HG02852 (cell line): ENCODE measurements around the gene RIN3.
"Not testable (repeated sequence)": the region's sequence is repeated elsewhere in the genome, so short reads cannot be mapped to it uniquely, and the experiment has no call there.

ENCODE experiments used
- ATAC-seq: cut with Tn5 transposase; IDR thresholded peaks from one replicate; pipeline ENCODE4 v1.9.1; 2021; ENCODE audit warnings: mild to moderate bottlenecking, moderate library complexity; ENCODE audit not compliant: unreplicated experiment

Gene RIN3

GRCh38 chr14:92659765-92660561, 146.4 kb downstream of the RIN3 start:
- peak; percentile 47 for ATAC-seq

- no peak for ATAC-seq
Measured at GRCh38 chr14:92660571-92660970, 147.0 kb downstream of the RIN3 start.

GRCh38 chr14:92663049-92663448, 149.5 kb downstream of the RIN3 start:
- ATAC-seq, result no peak

GRCh38 chr14:92665661-92666110, 152.1 kb downstream of the RIN3 start:
- no peak for ATAC-seq

GRCh38 chr14:92666251-92666650, 152.7 kb downstream of the RIN3 start:
- ATAC-seq, result no peak

GRCh38 chr14:92668276-92668973, 154.8 kb downstream of the RIN3 start:
- ATAC-seq, result peak; percentile 66

- ATAC-seq, result no peak
Measured at GRCh38 chr14:92670160-92670559, 156.6 kb downstream of the RIN3 start.

- no peak for ATAC-seq
Measured at GRCh38 chr14:92670643-92671366, 157.2 kb downstream of the RIN3 start.

GRCh38 chr14:92673601-92674150, 160.1 kb downstream of the RIN3 start:
- ATAC-seq, result no peak

GRCh38 chr14:92675421-92675820, 161.8 kb downstream of the RIN3 start:
- no peak for ATAC-seq

- no peak for ATAC-seq
Measured at GRCh38 chr14:92675976-92676375, 162.4 kb downstream of the RIN3 start.

GRCh38 chr14:92676403-92677086, 163.0 kb downstream of the RIN3 start:
- ATAC-seq, result no peak

GRCh38 chr14:92677087-92677668, 163.6 kb downstream of the RIN3 start:
- ATAC-seq, result peak; percentile 73

- no peak for ATAC-seq
Measured at GRCh38 chr14:92677955-92678354, 164.4 kb downstream of the RIN3 start.

GRCh38 chr14:92678766-92679165, 165.2 kb downstream of the RIN3 start:
- ATAC-seq, result no peak

GRCh38 chr14:92679246-92679645, 165.7 kb downstream of the RIN3 start:
- no peak for ATAC-seq

- not testable (repeated sequence) for ATAC-seq
Measured at GRCh38 chr14:92680330-92680729, 166.7 kb downstream of the RIN3 start.

GRCh38 chr14:92680781-92681650, 167.4 kb downstream of the RIN3 start:
- no peak for ATAC-seq

GRCh38 chr14:92683041-92683440, 169.5 kb downstream of the RIN3 start:
- no peak for ATAC-seq
